GM10248 (cell line): ENCODE data around the gene ART1.

Experiments
- CTCF ChIA-PET: fragments of 300-600 bp; sonication (Branson Sonifier 250); formaldehyde crosslinking; extraction: SDS; loops from one replicate; lab custom pipeline; 2021; ENCODE audit warnings: antibody characterized with exemption; lab: Yijun Ruan, JAX
- POLR2A ChIA-PET: fragments of 350-650 bp; sonication (Branson Sonifier 250); formaldehyde crosslinking; extraction: SDS; loops from one replicate; lab custom pipeline; 2020; ENCODE audit warnings: antibody characterized with exemption; lab: Yijun Ruan, JAX
- DNase-seq: peaks from one replicate; pipeline ENCODE4 v3.0.0; 2012; ENCODE audit errors: extremely low spot score
- TF ChIP-seq, protein P1 (sequence below): IDR thresholded peaks from 2 replicates; pipeline ENCODE4 v1.5.1; 2012; ENCODE audit warnings: mild to moderate bottlenecking, low read depth; ENCODE audit errors: extremely low read depth, missing control alignments, control extremely low read depth

ART1 gene

DNA sequence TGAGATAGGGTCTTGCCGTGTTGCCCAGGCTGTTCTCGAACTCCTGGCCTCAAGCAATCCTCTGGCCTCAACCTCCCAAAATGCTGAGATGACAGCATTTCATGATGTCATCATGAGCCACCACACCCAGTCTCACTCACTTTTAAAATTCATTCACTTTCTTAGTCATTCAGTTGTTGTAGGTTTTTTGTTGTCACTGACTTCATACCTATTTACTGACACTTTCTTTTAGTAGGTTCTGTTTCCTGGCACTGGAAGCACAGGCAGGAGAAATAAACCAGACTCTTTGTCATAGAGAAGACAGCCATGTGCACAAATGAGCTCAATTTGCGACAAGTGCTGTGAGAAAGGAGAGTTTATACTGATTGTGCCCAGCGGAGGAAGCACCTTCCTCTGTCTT, 13.6 kb upstream of the ART1 start:
- CTCF ChIA-PET = interaction anchor here (1.0 to 2.3 kb wide), 2 partner anchors 13 to 21 kb away, joined by 3 to 8 read pairs; no protein-coding TSS in a partner anchor
- no peak for DNase-seq
- TF ChIP-seq, protein P1, sequence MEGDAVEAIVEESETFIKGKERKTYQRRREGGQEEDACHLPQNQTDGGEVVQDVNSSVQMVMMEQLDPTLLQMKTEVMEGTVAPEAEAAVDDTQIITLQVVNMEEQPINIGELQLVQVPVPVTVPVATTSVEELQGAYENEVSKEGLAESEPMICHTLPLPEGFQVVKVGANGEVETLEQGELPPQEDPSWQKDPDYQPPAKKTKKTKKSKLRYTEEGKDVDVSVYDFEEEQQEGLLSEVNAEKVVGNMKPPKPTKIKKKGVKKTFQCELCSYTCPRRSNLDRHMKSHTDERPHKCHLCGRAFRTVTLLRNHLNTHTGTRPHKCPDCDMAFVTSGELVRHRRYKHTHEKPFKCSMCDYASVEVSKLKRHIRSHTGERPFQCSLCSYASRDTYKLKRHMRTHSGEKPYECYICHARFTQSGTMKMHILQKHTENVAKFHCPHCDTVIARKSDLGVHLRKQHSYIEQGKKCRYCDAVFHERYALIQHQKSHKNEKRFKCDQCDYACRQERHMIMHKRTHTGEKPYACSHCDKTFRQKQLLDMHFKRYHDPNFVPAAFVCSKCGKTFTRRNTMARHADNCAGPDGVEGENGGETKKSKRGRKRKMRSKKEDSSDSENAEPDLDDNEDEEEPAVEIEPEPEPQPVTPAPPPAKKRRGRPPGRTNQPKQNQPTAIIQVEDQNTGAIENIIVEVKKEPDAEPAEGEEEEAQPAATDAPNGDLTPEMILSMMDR = no peak
- POLR2A ChIA-PET = no interaction called here

DNA sequence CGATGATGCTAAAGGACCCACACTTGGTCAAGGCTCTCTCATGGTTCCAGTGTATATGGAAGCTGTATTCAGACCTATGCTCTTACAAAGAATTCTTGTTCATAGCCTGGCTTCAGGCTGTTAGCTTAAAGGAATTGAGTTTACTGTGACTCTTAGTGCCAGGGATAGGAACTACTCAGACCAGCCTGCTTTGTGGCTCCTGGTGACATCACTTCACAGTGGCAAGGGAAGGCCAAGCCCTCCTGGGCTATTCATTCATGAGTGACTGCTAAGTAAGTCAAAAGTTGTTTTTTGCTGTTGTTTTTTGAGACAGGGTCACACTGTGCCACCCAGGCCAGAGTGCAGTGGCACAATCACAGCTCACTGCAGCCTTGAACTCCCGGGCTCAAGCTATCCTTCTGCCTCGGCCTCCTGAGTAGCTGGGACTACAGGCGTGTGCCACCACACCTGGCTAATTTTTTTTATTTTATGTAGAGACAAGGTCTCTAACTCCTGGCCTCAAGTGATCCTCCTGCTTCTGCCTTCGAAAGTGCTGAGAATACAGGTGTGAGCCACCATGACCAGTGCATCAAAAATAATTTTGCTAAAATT, 12.8 kb upstream of the ART1 start:
- ChIA-PET CTCF (interaction anchor here (2.3 kb wide), 1 partner anchor 22 kb away, joined by 8 read pairs; no protein-coding TSS in a partner anchor), POLR2A (no interaction called here)

DNA sequence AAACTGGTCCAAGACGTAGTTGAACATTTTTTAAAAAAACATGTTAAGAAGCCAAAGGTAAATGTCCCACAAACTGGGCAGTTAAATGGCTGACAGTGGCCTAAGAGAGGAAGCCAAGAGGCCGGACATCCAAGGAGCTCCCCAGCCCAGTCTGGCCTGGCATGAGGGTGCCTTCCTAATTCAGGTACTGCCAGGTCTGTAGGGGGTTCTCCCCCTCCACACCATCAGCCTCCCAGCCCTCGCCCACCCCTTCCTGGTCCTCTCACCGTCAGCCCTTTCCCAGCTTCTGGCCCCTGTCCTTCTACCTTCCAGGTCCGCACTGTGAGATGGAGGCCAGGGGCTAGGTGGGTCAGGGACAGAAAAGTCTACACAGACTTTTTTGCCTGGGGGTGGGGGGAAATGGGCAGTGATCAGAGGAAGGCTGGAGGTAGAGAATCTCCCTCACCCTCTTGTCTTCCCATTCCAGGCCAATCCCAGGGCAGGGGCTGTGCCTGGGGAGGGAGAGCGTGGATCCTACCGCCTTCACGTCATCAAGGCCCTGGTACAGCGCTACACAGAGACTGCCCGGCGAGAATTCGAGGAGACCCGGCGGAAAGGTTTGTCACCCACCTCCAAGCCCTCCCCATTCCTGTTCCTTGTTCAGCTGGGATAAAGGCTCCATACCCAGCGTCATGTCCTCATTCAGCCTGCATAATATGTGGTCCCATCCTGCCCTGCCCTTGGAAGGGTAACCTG, 9.1 kb upstream of the ART1 start:
- DNase-seq = no peak
- POLR2A ChIA-PET = no interaction called here
- TF ChIP-seq, protein P1 = no peak
- CTCF ChIA-PET = no interaction called here

More for the DNA sequence above, 12.8 kb upstream of the ART1 start:
- TF ChIP-seq, protein P1 = no peak
- no peak for DNase-seq

DNA sequence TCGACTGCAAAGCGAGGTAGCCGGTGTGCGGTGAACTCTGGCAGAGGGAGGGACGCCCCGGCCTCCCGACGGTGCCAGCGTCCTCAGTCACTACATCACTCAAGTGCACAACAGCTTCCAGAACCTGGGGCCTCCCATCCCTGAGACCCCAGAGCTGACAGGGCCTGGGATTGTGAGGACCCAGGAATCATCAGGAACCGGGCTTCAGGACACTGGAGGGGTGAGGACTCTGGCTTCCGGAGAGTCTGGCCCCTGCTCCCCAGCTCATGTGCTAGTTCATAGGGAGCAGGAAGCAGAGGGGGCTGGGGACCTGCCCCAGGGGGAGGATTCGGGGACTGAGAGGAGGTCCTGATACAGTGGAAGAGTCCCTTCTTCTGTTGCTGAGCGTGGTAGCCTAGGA, 7.7 kb upstream of the ART1 start:
- TF ChIP-seq, protein P1 = no peak
- no peak for DNase-seq
- CTCF ChIA-PET = interaction anchor here (1.1 kb wide), 1 partner anchor 12 kb away, joined by 3 read pairs; no protein-coding TSS in a partner anchor
- POLR2A ChIA-PET = no interaction called here

DNA sequence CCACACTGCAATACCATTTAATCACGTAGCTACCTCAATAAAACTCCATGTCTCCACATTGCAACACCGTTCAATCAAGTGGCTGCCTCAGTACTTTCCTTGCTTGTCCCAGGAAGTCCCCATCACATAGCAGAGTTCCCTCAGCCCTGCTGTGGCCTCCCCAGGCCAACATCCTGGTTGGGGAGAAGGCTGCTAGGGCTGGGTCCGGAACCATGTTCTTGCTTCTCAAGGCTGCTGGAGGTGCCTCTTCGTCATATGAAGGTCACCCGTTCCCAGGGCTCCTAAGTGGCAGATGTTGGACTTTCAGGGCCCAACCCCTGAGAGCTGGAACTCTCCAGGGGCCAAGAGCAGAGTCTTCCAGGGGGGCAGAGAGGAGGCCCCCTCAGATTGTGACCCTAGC, 6.4 kb upstream of the ART1 start:
- POLR2A ChIA-PET = no interaction called here
- DNase-seq = no peak
- TF ChIP-seq, protein P1 = no peak
- CTCF ChIA-PET = no interaction called here

DNA sequence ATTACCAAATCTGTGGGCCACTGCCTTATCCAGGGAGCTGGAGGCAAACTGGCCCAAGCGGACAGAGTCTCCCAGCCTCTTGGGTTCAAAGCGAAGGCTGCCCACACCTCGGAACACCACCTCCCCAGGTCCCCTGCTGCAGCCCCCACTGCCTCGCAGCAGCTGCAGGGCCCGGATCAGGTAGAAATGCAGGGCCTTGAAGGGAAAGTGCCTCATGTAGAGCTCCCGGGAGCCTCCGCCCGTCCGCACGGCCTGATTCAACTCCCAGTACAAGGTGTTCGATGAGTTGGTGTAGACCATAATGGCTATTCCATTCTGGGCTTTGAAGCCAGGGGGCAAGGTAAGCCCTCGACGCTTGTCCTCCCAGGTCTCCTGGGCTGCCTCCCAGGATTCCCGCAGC, 5.1 kb upstream of the ART1 start:
- POLR2A ChIA-PET = no interaction called here
- DNase-seq = no peak
- TF ChIP-seq, protein P1 = no peak
- CTCF ChIA-PET = no interaction called here
